Myocyte (in vitro differentiated cells): Measurements from ENCODE around the gene XIRP1. TPM values are rescaled to one million over a fixed set of nuclear protein-coding genes. Genes with fewer than 3 reads are reported as not detected.

Source experiments
- DNase-seq: peaks from one replicate; pipeline ENCODE4 v3.0.0-alpha.2; 2012; ENCODE audit warnings: low read depth
- total RNA-seq: library from RNA; depleted of rRNA; stranded (reverse); fragments of >200 nt; gene quantifications from 2 replicates; pipeline ENCODE4 v1.2.3, GENCODE V29; 2014

Gene XIRP1
- total RNA-seq, 1 donor from 2014 or later: 142 TPM

- peak; percentile 70 for DNase-seq
Measured at GRCh38 chr3:39166932-39167532, 25.4 kb downstream of the XIRP1 start.

- DNase-seq: peak; percentile 76
Measured at GRCh38 chr3:39166134-39166710, 26.2 kb downstream of the XIRP1 start.

GRCh38 chr3:39165518-39165917 is 26.9 kb downstream of the XIRP1 start:
- no peak for DNase-seq

- DNase-seq: no peak
Measured at GRCh38 chr3:39164414-39164813, 28.0 kb downstream of the XIRP1 start.

GRCh38 chr3:39158148-39158715 is 34.2 kb downstream of the XIRP1 start:
- no peak for DNase-seq

GRCh38 chr3:39157359-39157758 is 35.0 kb downstream of the XIRP1 start:
- DNase-seq: no peak

- no peak for DNase-seq
Measured at GRCh38 chr3:39156421-39156820, 36.0 kb downstream of the XIRP1 start.

- DNase-seq: no peak
Measured at GRCh38 chr3:39154280-39155021, 37.9 kb downstream of the XIRP1 start.

- DNase-seq: no peak
Measured at GRCh38 chr3:39153977-39154279, 38.5 kb downstream of the XIRP1 start.

- peak; percentile 93 for DNase-seq
Measured at GRCh38 chr3:39150803-39151631, 41.4 kb downstream of the XIRP1 start.

GRCh38 chr3:39150148-39150802 is 42.1 kb downstream of the XIRP1 start:
- DNase-seq: peak; percentile 48

- no peak for DNase-seq
Measured at GRCh38 chr3:39149498-39150147, 42.8 kb downstream of the XIRP1 start.

GRCh38 chr3:39149059-39149455 is 43.3 kb downstream of the XIRP1 start:
- no peak for DNase-seq

- no peak for DNase-seq
Measured at GRCh38 chr3:39148435-39149058, 43.8 kb downstream of the XIRP1 start.

- DNase-seq: peak; percentile 47
Measured at GRCh38 chr3:39147711-39148434, 44.5 kb downstream of the XIRP1 start.

GRCh38 chr3:39146611-39147591 is 45.5 kb downstream of the XIRP1 start:
- DNase-seq: peak; percentile 98

GRCh38 chr3:39146083-39146501 is 46.3 kb downstream of the XIRP1 start:
- DNase-seq: no peak

GRCh38 chr3:39144748-39145380 is 47.5 kb downstream of the XIRP1 start:
- no peak for DNase-seq
